NCI-H2171 (cell line): ENCODE data around the gene HSD17B2.
A peak's percentile ranks its signal among the peaks of the same experiment; 100 is the strongest.
"Not testable (repeated sequence)": the region's sequence is repeated elsewhere in the genome, so short reads cannot be mapped to it uniquely, and the experiment has no call there.

ENCODE experiments used
- DNase-seq: peaks from one replicate; lab custom pipeline; 2025; lab: John Stamatoyannopoulos, UW

Gene HSD17B2

DNA sequence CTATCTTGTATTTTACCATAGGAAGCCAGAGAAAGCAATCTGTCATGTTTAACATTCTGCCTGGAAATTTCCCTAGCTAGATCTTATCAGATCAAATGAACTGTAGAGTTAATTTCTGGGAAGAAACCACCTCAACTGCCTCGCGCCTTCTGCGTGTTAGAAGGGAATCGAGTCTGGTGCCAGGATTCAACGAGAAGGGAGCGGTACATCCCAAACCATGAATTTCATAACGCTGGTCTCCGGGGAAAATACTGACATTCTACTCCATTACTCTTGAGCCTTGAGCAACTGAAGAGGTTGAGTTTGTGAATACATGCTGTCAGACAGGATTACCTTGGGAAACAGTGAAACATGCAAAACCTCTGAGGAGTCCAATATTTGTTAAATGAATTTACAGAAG is 99.8 kb downstream of the HSD17B2 start:
- peak; percentile 26 for DNase-seq

DNA sequence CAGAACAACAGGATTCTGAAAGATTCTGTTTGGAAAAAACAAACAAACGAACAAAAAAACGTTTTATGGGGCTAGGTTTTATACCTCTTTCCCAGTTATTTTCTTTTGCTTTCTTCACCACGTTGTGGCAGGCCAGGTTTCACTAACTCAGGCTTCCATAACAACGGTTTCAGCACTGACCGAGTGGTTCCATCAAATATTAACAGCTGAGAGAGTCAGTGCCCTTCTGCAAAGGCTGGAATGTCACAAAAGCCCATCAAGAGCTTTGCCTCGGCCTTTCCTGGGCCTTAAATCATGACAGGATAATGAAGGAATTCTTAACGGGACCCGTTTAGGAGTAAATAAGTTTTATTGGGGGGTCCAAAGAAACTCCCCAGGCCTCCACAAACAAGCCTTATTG is 100.8 kb downstream of the HSD17B2 start:
- DNase-seq = no peak

DNA sequence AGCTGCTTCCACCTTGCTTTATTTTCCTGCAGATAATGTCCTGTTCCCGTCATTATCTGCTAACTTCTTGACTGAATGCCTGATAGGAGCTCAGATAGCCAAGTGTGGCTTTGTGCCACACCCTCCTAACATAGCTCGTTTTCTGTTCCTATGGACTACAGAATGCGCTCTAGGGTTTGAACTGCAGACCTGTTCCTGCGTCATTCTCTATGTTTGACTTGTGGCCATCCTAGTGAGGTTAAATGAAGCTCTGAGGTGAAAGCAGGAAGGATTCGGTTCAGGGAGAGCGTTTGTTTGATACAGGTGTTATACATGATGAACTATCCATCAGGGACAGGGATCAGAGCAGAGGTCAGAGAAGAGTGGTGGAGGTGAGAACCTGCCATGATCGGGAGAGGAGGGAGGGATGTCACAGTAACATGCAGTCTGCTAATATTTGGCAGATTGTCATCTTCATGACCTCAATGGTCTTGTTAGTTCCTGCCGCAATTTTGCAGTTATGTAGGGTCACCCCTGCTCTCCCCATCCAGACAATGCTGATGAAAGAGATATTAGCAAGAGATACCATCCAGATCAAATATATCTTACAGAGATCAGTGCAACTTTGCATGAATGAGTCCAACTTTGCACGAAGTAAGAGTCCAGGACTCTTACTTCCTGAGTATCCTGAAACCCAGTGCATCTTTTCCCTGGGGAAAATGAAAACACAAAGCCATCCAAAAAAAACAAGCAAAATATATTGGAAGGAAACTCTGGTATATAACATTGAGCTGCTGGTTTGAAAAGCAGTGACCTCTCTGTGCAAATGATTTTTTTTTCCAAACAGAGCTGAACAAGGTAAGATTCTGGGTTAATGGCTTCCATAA is 102.1 kb downstream of the HSD17B2 start:
- no peak for DNase-seq

DNA sequence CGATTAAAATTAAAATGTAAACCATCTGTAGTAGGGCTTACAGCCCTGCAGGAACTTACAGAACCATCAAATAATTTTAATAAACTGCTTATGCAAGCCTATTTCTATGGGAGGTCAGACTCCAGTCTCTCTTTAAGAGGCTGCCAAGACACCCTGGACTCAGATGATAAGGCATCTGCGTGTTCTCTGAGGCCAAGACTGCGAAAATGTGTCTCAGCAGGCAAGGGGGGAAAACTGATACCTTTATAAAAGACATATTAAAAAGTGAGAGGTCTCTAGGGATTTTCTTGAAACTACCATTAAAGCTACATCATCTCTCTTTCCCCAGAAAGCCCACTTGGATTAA is 102.7 kb downstream of the HSD17B2 start:
- DNase-seq = no peak

DNA sequence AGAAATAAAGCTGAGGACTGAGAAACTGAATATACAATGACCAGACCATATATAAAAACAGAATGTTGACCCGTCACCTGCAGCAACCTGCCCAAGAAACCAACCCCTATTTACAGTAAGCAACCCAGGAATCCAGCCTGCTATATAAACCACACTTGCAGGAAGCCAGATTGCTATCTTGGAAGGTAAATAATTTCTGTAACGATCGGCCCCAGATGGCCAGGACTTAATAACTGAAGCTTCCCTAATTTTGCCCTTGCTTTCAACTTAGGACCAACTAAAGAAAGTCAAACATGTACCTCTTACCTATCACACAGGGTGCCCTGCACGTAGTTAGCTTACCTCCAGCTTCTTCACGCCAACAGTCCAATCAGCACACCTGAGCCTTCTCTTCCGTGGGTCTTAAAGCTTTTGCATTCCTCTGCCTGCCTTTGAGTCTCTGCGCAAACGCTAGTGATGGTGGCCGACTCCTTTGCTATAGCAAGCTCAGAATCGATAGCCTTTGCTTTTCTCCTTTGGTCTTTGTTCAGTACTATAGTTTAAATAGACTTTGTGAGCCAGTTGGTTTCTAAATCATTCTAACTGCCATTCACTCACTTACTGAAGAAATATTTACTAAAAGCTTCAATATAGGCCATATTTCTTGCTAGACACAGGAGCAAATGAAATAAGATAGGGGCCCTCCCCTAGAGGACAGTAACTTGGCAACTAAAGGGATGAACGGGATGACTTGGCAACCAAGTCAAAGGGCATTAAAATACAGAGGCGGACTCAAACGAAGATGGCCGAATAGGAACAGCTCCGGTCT is 103.6 kb downstream of the HSD17B2 start:
- DNase-seq = no peak

DNA sequence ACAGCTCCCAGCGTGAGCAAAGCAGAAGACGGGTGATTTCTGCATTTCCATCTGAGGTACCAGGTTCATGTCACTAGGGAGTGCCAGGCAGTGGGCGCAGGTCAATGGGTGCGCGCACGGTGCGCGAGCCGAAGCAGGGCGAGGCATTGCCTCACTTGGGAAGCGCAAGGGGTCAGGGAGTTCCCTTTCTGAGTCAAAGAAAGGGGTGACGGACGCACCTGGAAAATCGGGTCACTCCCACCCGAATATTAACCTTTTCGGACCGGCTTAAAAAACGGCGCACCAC is 104.2 kb downstream of the HSD17B2 start:
- DNase-seq = not testable (repeated sequence)

DNA sequence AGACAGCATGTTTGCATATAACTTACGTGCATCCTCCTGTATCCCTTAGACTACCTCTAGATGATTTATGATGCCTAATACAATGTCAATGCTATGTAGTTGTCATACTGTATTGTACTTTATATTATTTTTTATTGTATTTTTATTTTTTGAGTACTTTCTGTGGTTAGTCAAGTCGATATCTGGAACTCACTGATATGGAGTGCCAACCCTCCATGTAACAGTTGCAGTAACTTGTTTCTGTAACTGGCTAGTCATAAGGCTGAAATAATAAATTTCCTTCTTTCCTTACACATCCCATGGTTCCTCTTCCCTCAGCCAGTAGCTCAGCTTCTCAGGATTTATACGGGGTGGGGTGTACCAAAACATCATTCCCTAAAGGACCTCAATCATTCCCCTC is 111.5 kb downstream of the HSD17B2 start:
- no peak for DNase-seq

DNA sequence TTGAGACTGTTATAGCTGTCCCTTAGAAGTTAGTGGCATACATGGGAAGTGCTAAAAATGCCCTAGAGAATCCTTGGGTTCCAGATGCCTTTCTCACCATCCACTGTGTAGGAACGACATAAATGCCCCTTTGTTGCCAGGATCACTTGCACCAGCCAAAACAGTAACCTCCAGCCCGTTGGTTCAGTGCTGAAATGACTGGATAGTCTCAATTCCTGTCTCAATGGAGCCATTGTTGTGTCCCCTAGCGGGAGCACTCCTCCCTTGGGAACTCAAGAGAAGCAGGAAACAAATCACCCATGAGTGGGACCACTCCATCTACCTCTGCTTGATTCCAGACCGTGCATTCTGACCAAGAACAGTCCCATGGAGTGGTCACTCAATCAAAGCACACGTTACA is 111.9 kb downstream of the HSD17B2 start:
- no peak for DNase-seq

DNA sequence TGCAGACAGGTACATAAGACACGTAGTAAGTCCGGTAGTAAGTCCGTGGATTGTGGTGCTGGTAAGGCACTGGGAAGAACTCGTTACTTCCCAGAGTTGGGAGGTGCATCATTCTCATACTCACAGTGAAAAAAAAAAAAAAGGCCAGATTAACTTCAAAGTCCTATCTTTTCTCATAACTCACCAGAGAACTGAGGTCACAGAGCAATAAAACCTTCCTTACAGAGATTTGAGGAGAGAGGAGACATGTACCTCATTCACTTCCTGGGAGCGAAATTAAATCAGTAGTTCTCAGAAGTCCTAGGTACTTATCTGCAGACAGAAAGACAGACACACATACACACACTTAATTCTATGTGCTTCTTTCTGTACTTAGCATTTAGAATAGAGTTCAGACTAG is 112.5 kb downstream of the HSD17B2 start:
- no peak for DNase-seq
